Endothelial cell of umbilical vein (primary cell): ENCODE results near the gene SPNS1.

ENCODE experiments used
- EZH2 ChIP-seq: IDR thresholded peaks from 2 replicates; pipeline ENCODE4 v1.6.1; 2012; ENCODE audit warnings: borderline replicate concordance, low read depth, mild to moderate bottlenecking, moderate library complexity, low read length, inconsistent platforms; ENCODE audit not compliant: severe bottlenecking
- GATA2 ChIP-seq: IDR thresholded peaks from 2 replicates; pipeline ENCODE4 v1.7.0; 2011; ENCODE audit warnings: low read depth, mild to moderate bottlenecking, moderate library complexity, mixed read lengths, low read length; ENCODE audit not compliant: insufficient read length, insufficient read depth
- JUN ChIP-seq: IDR thresholded peaks from 2 replicates; pipeline ENCODE4 v1.6.1; 2011; ENCODE audit warnings: borderline replicate concordance, low read depth; ENCODE audit not compliant: insufficient read length, insufficient read depth
- MYC ChIP-seq: IDR thresholded peaks from one replicate; pipeline ENCODE4 v1.6.1; 2011; ENCODE audit warnings: mild to moderate bottlenecking, low read depth, low read length
- POLR2A ChIP-seq: IDR thresholded peaks from 2 replicates; pipeline ENCODE4 v1.6.1; 2012; ENCODE audit warnings: low read depth, mild to moderate bottlenecking, control low read depth, low read length
- POLR2AphosphoS5 ChIP-seq: IDR thresholded peaks from 2 replicates; pipeline ENCODE4 v1.6.1; 2012; ENCODE audit warnings: low read depth, mild to moderate bottlenecking, control low read depth, low read length, moderate library complexity; ENCODE audit not compliant: insufficient read depth
- TF ChIP-seq, protein P1 (sequence below), 2 donors: IDR thresholded peaks; 1 replicate in 1 of 2; 2 replicates in 1 of 2; pipeline ENCODE4 v1.5.1; 2011; ENCODE audit warnings: low read length in 2 of 2, mild to moderate bottlenecking in 2 of 2, moderate library complexity in 2 of 2, control low read depth in 1 of 2, inconsistent platforms in 1 of 2, low read depth in 1 of 2; ENCODE audit not compliant: insufficient read depth in 1 of 2; ENCODE audit errors: extremely low read depth in 1 of 2
- TF ChIP-seq, protein P2 (sequence below): IDR thresholded peaks from 2 replicates; pipeline ENCODE4 v1.6.1; 2011; ENCODE audit not compliant: insufficient read depth, insufficient read length

DNA sequence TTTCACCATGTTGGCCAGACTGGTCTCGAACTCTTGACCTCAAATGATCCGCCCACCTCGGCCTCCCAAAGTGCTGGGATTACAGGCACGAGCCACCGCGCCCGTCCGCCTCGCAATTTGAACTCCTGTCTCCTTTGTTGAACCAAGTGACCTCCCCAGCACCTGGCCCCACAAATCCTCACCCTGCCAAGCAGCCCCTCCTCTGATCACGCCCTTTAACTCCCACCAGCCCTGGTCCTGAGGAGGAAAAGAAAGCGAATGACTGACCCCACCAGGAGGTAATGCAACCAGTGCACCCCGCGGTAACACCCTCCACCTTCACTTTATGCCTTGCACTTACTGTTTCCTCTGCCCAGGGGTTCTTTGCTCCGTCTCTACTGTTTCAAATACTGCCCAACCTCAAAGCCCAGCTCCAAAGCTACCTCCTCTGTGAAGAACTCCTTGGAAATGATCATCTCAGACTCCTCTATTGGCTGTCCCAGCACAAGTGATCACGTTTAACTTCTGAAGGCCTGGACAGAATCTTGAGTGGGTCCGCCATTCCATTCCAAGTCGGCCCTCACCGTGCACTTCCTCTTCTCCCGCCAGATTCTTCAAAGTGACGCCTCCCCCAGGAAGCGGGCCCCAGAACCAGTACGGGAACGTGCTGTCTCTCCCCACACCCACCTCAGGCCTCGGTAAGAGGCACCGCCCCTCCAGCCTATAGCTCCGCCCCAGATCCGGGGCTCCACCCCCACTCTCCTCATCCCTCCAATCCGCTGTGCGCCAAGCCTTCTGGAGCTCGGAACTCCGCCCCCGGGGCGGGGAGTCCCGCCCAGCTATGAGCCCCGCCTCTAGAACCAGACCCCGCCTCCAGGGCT, 38.4 kb upstream of the SPNS1 start:
- TF ChIP-seq, protein P1, sequence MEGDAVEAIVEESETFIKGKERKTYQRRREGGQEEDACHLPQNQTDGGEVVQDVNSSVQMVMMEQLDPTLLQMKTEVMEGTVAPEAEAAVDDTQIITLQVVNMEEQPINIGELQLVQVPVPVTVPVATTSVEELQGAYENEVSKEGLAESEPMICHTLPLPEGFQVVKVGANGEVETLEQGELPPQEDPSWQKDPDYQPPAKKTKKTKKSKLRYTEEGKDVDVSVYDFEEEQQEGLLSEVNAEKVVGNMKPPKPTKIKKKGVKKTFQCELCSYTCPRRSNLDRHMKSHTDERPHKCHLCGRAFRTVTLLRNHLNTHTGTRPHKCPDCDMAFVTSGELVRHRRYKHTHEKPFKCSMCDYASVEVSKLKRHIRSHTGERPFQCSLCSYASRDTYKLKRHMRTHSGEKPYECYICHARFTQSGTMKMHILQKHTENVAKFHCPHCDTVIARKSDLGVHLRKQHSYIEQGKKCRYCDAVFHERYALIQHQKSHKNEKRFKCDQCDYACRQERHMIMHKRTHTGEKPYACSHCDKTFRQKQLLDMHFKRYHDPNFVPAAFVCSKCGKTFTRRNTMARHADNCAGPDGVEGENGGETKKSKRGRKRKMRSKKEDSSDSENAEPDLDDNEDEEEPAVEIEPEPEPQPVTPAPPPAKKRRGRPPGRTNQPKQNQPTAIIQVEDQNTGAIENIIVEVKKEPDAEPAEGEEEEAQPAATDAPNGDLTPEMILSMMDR (IDR thresholded peaks at IDR 0.05; ENCODE audit: extremely low read depth in 1 of 2, insufficient read depth in 1 of 2, low read depth in 1 of 2, low read length in 2 of 2): no peak
- TF ChIP-seq POLR2AphosphoS5: no peak
- no peak for TF ChIP-seq EZH2
- no peak for TF ChIP-seq MYC
- no peak for TF ChIP-seq POLR2A
- TF ChIP-seq GATA2: no peak
- TF ChIP-seq JUN: no peak
- TF ChIP-seq, protein P2, sequence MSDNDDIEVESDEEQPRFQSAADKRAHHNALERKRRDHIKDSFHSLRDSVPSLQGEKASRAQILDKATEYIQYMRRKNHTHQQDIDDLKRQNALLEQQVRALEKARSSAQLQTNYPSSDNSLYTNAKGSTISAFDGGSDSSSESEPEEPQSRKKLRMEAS: no peak
